HG02763 (cell line): ENCODE data around the gene RCOR3.
"Not testable (repeated sequence)": the region's sequence is repeated elsewhere in the genome, so short reads cannot be mapped to it uniquely, and the experiment has no call there.

ENCODE experiments used
- ATAC-seq: cut with Tn5 transposase; IDR thresholded peaks from one replicate; pipeline ENCODE4 v1.9.1; 2021; ENCODE audit warnings: mild to moderate bottlenecking, moderate library complexity; ENCODE audit not compliant: unreplicated experiment

The RCOR3 gene

DNA sequence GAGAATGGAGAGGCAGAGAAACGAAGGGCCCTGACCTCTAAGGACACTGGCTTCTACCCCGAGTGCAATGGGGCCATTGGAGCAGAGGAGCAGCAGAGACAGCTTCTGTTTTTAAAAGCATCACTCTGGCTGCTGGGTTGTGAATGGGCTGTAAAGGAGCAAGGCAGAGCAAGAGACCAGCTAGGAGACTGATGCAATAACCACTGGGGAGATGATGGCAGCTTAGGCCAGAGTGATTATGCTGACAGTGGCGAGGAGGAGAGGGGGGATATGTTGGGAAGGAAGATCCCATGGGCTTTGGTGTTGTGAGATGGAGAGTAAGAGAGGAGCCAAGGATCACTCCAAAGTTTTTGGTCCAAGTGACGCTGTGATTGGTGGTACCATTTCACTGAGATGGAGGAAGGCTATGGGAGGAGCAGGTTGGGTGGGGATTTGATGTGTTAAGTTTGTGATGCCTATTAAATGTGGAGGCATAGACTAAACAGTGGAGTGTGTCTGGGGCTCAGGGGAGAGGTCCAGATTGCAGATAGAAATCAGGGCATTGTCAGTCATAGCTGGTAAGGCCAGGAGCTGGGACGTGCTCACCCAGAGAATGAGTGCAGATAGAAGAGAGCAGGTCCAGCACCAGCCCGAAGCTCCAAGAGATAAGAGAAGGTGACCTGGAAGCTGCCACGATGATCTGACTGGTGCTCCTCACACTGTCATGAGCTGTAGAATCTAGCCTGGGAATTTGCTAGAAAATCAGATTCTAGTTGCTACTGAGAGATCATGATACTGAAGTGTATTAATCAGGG lies 78.5 kb downstream of the RCOR3 start:
- no peak for ATAC-seq

DNA sequence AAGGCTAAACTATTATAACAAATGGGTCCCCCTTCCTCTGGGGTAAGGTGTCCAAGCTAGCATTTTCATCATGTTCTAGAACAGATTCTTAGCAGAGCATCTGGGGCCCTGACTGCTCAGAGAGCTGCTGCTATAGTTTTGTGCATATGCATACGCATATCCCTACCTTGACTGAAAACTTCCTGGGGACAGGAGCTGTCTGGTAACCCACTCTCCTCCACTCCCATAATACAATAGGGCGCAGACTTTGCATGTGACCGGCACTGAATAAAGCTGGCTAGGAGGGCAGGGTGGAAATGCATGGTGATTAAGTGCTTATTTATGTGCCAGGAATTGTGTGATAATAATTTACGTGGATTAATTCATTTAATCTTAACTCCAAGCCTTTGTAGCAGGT lies 79.1 kb downstream of the RCOR3 start:
- no peak for ATAC-seq

GRCh38 chr1:211339631-211340041 lies 80.5 kb downstream of the RCOR3 start:
- no peak for ATAC-seq

DNA sequence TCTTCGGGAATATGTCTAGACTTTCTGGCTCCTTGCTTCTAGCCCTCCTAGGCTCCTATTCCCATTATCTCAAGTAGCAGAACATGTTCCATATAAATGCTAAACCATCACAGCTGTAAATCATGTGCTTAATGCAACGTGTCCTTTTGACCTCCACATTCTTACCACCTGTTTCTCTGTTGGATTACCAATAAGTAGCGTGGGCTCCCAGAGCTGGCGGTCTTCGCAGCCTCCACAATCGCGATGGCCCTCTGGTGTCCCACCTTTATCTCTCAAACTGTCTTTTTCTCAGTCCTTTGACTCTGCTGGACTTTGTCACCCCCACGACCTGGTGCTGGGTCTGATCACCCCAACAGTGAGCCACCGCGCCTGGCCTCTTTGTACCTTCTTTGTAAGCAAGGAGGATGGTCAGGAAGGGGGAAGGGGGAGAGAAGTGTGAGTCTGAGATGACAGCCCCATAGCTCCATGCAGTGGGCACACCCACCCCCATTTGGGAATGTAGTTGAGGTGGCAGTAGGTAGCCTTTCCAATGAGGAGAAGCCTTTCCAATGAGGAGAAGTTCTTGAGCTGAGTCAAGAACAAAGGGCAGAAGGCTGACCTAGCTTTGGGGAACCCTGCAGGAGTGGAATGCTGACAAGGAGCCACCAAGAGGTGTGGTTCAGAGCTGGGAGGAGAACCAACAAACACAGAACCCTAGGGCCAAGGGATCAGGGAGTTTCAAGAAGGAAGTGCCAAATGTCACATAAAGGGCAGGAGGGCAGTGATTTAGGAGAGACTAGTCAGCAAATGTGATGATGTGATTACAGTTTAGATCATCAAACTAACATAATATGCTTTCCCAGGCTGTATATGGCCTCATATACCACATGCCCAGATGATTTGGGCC lies 81.7 kb downstream of the RCOR3 start:
- no peak for ATAC-seq

DNA sequence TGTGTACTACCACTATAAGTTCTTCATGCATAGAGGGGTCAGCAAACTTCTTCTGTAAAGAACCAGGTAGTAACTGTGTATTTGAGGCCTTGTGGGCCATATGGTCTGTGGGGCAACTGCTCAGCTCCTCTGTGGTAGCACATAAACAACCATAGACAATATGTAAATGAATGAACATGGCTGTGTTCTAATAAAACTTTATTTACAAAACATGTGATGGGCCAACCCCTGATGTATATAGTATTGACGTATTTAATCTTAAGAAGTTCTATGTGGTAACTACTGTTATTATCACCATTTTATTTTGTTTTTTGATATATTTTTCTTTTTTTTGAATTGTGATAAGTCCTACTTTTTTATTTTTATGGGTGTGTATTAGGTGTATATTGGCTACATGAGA lies 82.8 kb downstream of the RCOR3 start:
- no peak for ATAC-seq

DNA sequence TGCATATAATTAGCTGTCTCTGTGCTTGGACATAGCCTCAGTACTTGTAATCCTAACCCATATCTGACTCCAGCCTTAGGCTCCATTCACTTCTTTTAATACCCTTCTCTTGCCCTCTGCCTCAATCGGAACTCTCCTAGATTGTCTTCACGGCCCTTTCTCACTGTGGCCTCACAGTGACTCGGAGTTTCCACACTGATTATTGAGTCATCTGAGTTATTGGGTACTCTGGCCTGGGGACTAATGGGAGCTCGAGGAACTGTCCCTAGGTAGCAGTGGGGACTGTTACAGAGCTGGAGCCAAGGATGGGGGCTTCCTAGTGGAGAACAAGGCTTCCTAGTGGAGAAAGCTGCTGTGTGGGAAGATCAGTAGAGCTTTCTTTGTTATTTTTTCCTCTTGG lies 84.4 kb downstream of the RCOR3 start:
- no peak for ATAC-seq

GRCh38 chr1:211344152-211344618 lies 85.0 kb downstream of the RCOR3 start:
- ATAC-seq: no peak

DNA sequence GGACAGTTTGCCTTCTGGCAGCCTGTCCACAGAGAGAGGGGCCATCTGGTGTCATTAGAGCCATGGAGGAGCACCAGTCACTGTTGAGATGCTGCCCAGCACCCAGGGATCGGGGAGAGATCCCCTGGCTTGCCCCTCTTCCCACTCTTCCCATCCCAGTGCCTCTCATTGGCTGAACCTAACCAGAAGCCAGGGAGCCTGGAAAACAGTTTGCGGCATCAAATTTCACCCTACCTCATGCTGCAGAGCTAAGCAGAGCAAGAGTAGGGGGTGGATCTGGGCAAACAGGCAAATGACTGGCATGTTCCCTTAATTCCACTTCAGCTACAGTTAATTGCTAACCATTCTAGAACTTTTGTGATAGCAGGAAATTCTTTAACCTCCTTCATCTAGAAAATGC lies 86.6 kb downstream of the RCOR3 start:
- no peak for ATAC-seq

DNA sequence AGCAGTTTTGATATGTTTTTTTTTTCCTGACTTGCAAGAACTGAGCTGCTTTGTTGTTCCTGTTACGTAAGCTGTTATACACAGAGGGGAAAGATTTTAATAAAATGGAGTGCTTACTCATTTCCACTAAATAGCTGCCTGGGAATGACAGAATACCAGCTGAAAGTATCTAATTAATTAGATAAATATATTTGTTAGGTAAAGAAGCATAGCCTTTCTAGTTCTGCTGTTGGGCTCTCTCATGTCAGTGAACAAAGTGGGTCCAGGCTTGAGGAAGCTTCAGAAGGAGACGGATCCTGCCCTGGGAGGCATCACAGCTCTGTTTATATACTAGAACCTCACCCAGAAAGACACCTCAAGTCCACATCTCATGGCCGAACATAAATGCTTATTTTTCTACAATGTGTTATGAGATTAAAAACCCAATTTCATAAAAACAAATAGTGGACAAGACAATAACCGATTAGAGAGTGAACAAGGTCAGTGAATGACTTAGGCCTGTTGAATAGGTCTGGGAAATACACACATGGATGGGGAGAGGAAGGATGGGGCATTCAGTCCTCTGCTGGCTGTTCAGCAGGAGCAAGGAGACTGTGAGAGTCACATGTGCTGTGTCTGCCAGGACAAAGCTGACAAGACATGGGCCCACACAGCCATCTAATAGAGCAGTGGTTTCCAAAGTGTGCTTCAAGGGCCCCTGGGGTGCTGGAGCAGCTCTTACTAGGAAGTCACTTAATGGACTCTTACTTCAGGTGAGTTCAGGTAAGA lies 88.1 kb downstream of the RCOR3 start:
- no peak for ATAC-seq

DNA sequence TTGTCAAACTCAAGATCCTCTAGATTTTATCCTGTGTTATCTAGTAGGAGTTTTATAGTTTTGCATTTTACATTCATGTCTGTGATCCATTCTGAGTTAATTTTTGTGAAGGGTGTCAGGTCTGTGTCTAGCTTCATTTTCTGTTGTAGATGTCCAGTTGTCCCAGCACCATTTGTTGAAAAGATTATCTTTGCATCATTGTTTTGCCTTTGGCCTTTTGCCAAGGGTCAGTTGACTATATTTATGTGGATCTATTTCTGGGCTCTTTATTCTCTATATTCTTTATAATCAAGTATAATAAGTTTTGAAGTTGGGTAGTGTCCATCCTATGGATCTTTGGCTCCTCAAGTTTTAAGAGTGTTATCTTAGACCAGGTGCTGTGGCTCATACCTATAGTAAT lies 89.4 kb downstream of the RCOR3 start:
- no peak for ATAC-seq

DNA sequence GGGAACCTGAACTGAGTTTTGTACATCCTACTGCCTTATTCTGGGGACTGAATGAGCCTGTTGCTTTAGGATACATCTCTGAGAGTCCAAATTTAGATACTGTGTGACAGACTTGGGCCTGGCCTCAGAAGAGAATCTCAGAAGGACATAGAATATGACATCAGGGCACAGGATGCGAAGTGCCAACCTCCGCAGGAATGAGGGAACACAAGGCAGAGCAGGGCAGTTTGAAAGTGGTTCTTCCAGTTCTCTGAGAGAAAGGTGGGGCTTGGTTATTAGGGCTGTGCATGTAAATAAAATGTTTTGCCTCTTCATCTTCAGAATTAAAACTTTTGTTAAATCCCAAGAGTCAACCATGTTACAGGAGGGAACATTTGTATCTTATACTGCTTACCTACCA lies 90.6 kb downstream of the RCOR3 start:
- no peak for ATAC-seq

GRCh38 chr1:211352055-211352454 lies 92.9 kb downstream of the RCOR3 start:
- ATAC-seq: not testable (repeated sequence)

DNA sequence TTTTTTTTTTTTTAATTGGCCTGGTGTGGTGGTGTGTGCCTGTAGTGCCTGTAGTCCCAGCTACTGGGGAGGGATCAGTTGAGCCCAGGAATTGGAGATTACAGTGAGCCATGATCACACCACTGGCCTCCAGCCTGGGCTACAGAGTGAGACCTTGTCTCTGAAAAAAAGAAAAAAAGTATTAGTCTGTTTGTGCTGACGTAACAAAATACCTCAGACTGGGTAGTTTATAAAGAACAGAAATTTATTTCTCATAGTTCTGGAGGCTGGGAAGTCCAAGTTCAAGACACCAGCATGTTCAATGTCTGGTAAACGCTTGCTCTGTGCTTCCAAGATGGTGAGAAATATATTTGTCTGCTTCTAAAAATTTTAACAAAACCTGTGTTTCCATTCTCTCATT lies 93.3 kb downstream of the RCOR3 start:
- ATAC-seq: no peak

- peak; percentile 77 for ATAC-seq
Measured at GRCh38 chr1:211352985-211353515, 93.9 kb downstream of the RCOR3 start.

DNA sequence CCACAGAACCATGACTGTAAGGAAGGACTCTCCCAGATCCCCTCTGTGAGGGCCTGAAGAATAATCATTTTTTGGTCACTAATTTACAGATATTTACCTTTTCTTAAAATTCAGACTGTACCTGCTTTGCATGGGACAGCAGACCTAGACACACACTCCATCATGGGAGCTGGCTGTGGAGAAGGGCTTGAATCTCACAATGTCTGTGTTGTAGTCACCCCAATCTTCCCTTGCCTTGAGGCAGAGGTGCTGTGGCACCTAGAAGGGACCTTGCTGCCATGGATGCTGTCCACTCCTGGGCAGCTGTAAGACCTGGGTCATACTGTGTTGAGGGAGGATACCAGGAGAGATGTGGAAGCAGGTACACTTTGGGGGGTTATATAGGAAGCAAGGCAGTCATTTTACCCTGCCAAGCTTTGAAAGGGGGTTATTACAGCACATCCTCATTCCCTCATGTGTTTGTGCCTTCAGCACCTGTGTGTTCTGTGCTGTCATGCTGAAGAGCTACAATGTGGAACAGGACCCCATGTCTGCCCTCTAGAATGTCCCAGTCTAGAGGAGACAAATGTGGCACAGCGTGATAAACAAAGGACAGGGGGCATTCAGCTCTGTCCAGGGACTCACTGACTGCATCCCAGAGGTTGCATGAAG lies 94.5 kb downstream of the RCOR3 start:
- no peak for ATAC-seq

- ATAC-seq: no peak
Measured at GRCh38 chr1:211355873-211356272, 96.7 kb downstream of the RCOR3 start.

GRCh38 chr1:211356723-211357407 lies 97.7 kb downstream of the RCOR3 start:
- ATAC-seq: no peak

GRCh38 chr1:211358685-211359084 lies 99.5 kb downstream of the RCOR3 start:
- no peak for ATAC-seq

DNA sequence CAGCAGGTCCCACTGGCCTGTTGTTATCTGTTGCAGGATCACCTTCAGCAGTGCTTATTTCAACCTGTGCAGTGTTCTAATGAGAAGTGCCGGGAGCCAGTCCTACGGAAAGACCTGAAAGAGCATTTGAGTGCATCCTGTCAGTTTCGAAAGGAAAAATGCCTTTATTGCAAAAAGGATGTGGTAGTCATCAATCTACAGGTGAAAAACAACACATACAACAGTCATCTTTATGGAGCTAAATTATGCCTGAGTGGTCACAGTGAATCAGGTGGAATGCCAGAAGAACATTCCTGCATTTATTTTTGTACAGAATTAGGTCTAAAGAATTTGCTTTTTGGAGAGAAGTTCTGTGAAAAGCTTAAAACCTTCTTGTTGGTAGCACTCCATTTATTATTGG lies 100.7 kb downstream of the RCOR3 start:
- ATAC-seq: no peak

DNA sequence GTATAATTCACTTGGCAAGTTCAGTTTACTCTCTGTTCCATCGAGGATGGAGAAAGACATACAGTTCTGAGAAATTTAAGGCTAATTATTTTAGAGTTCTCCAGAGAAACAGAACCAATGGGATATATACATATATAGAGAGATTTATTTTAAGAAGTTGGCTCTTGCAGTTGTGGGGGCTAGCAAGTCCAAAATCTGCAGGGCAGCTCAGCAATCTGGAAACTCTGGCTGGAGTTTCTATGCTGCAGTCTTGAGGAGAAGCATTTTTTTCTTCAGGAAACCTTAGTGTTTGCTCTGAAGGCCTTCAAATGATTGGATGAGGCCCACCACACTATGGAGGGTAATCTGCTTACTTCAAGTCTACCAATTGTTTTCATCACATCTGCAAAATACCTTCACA lies 102.0 kb downstream of the RCOR3 start:
- no peak for ATAC-seq
